CD4-positive, alpha-beta T cell treated with Interleukin-12 subunit alpha and Interleukin-12 subunit beta, for 1 hour (primary cell): ENCODE results near the gene SPIN2B.
"Not testable (repeated sequence)": the region's sequence is repeated elsewhere in the genome, so short reads cannot be mapped to it uniquely, and the experiment has no call there.

ENCODE experiments used
- DNase-seq: peaks from one replicate; pipeline ENCODE4 v3.0.0-alpha.2; 2020

Gene SPIN2B

GRCh38 chrX:57121162-57121755 is at the start of gene SPIN2B:
Gene SPIN2B (minus strand): TSS chrX:57121548.
- DNase-seq, result peak; percentile 78

GRCh38 chrX:57156397-57157049 is 35.2 kb upstream of the SPIN2B start:
- DNase-seq, result no peak

GRCh38 chrX:57155171-57155570 is 33.8 kb upstream of the SPIN2B start:
- DNase-seq, result no peak

GRCh38 chrX:57152222-57152621 is 30.9 kb upstream of the SPIN2B start:
- DNase-seq, result not testable (repeated sequence)

GRCh38 chrX:57138674-57139073 is 17.3 kb upstream of the SPIN2B start:
- DNase-seq, result no peak

GRCh38 chrX:57137501-57137900 is 16.2 kb upstream of the SPIN2B start:
- no peak for DNase-seq

- DNase-seq, result not testable (repeated sequence)
Observed at GRCh38 chrX:57137073-57137472, 15.7 kb upstream of the SPIN2B start, which contains the start of gene SPIN2A. Gene SPIN2A (minus strand): TSS chrX:57137397. CDS start chrX:57136597, 800 bp downstream.

- DNase-seq, result not testable (repeated sequence)
Observed at GRCh38 chrX:57136589-57136988, 15.2 kb upstream of the SPIN2B start.

- no peak for DNase-seq
Observed at GRCh38 chrX:57135287-57135686, 13.9 kb upstream of the SPIN2B start.

- no peak for DNase-seq
Observed at GRCh38 chrX:57134702-57135101, 13.4 kb upstream of the SPIN2B start.

GRCh38 chrX:57133706-57134105 is 12.4 kb upstream of the SPIN2B start:
- no peak for DNase-seq

GRCh38 chrX:57133284-57133683 is 11.9 kb upstream of the SPIN2B start:
- not testable (repeated sequence) for DNase-seq

GRCh38 chrX:57132046-57132445 is 10.7 kb upstream of the SPIN2B start:
- DNase-seq, result no peak

- peak; percentile 0 for DNase-seq
Observed at GRCh38 chrX:57121816-57122215, 468 bp upstream of the SPIN2B start.

GRCh38 chrX:57120619-57121161 is 658 bp downstream of the SPIN2B start:
- DNase-seq, result peak; percentile 0

- DNase-seq, result no peak
Observed at GRCh38 chrX:57119416-57119815, 1.9 kb downstream of the SPIN2B start.

GRCh38 chrX:57117566-57117965 is 3.8 kb downstream of the SPIN2B start:
- not testable (repeated sequence) for DNase-seq

- no peak for DNase-seq
Observed at GRCh38 chrX:57104921-57105398, 16.4 kb downstream of the SPIN2B start.

- DNase-seq, result no peak
Observed at GRCh38 chrX:57104406-57104805, 16.9 kb downstream of the SPIN2B start.

- no peak for DNase-seq
Observed at GRCh38 chrX:57103489-57103888, 17.9 kb downstream of the SPIN2B start.

- peak; percentile 0 for DNase-seq
Observed at GRCh38 chrX:57102918-57103317, 18.4 kb downstream of the SPIN2B start.

- DNase-seq, result no peak
Observed at GRCh38 chrX:57083143-57083542, 38.2 kb downstream of the SPIN2B start.

- no peak for DNase-seq
Observed at GRCh38 chrX:57074458-57074857, 46.9 kb downstream of the SPIN2B start.
